SK-N-SH (cell line): ENCODE data around the gene PRG3. TPM values are rescaled to one million over a fixed set of nuclear protein-coding genes. Genes with fewer than 3 reads are reported as not detected.

Experiments used
- CTCF ChIA-PET: fragments of 300-600, 350-600 bp; formaldehyde crosslinking; extraction: SDS; loops from one replicate; lab custom pipeline; 2021; lab: Yijun Ruan, JAX
- POLR2A ChIA-PET: fragments of 350-600 bp; sonication (Branson Sonifier 250); formaldehyde crosslinking; extraction: SDS; loops from one replicate; lab custom pipeline; 2020; ENCODE audit warnings: antibody characterized with exemption, inconsistent platforms; lab: Yijun Ruan, JAX
- DNase-seq: peaks from one replicate; pipeline ENCODE4 v3.0.0; 2012
- H2AFZ ChIP-seq: fragments of 200-600 bp; sonication (generic); 2 replicates; pipeline ENCODE4 v1.8.1; 2016; ENCODE audit warnings: antibody characterized with exemption, mild to moderate bottlenecking, low read depth
- H3F3A ChIP-seq: fragments of 200-600 bp; sonication (generic); replicated peaks from 2 replicates; pipeline ENCODE3; 2016; ENCODE audit warnings: antibody characterized with exemption, mild to moderate bottlenecking; ENCODE audit not compliant: insufficient read depth
- H3K27ac ChIP-seq, 2 experiments: fragments of 200-500 bp in 1 of 2; fragments of 200-600 bp in 1 of 2; sonication (Bioruptor generic) in 1 of 2; sonication (generic), shearing (Covaris generic) in 1 of 2; 2 replicates each; pipeline versions ENCODE4 v1.5.1 to v1.6.1; 2014 to 2016; ENCODE audit warnings: low read depth in 2 of 2, inconsistent platforms in 1 of 2, low read length in 1 of 2, mild to moderate bottlenecking in 1 of 2, mixed read lengths in 1 of 2
- H3K27me3 ChIP-seq: fragments of 200-600 bp; sonication (generic), shearing (Covaris generic); 2 replicates; pipeline ENCODE4 v1.6.1; 2016; ENCODE audit warnings: mixed run types; ENCODE audit not compliant: insufficient read depth
- H3K36me3 ChIP-seq, 2 experiments: fragments of 200-500 bp in 1 of 2; fragments of 200-600 bp in 1 of 2; sonication (Bioruptor generic) in 1 of 2; sonication (generic) in 1 of 2; replicated peaks in 1 of 2; 2 replicates each; pipeline versions ENCODE3 to v1.5.1; 2014 to 2016; ENCODE audit warnings: low read length in 1 of 2, mild to moderate bottlenecking in 1 of 2; ENCODE audit not compliant: insufficient read depth in 2 of 2, control insufficient read depth in 1 of 2
- H3K4me1 ChIP-seq, 2 experiments: fragments of 200-500 bp in 1 of 2; fragments of 200-600 bp in 1 of 2; sonication (Bioruptor generic) in 1 of 2; sonication (generic), shearing (Covaris generic) in 1 of 2; 2 replicates each; pipeline versions ENCODE4 v1.5.1 to v1.6.1; 2014 to 2016; ENCODE audit warnings: low read depth in 1 of 2, low read length in 1 of 2, mixed run types in 1 of 2; ENCODE audit not compliant: insufficient read depth in 2 of 2, control insufficient read depth in 1 of 2
- H3K4me2 ChIP-seq: fragments of 200-600 bp; sonication (generic), shearing (Covaris generic); 2 replicates; pipeline ENCODE4 v1.6.1; 2017; ENCODE audit warnings: mixed run types
- H3K4me3 ChIP-seq, 2 experiments: fragments of 200-500 bp in 1 of 2; fragments of 200-600 bp in 1 of 2; sonication (Bioruptor generic) in 1 of 2; sonication (generic), shearing (Covaris generic) in 1 of 2; 2 replicates each; pipeline versions ENCODE4 v1.5.1 to v1.8.1; 2014 to 2016; ENCODE audit warnings: low read depth in 2 of 2, inconsistent platforms in 1 of 2, low read length in 1 of 2, mild to moderate bottlenecking in 1 of 2, mixed read lengths in 1 of 2, moderate library complexity in 1 of 2
- H3K79me2 ChIP-seq: fragments of 200-600 bp; sonication (generic); 2 replicates; pipeline ENCODE4 v1.8.1; 2017; ENCODE audit warnings: mild to moderate bottlenecking; ENCODE audit not compliant: insufficient read depth
- H3K9ac ChIP-seq: fragments of 200-600 bp; sonication (generic); 2 replicates; pipeline ENCODE4 v1.6.1; 2017; ENCODE audit warnings: mixed run types
- H3K9me2 ChIP-seq: fragments of 200-600 bp; sonication (generic); 2 replicates; pipeline ENCODE4 v1.6.1; 2017; ENCODE audit warnings: mixed run types
- H3K9me3 ChIP-seq: fragments of 200-600 bp; sonication (generic); 2 replicates; pipeline ENCODE4 v1.6.1; 2017; ENCODE audit warnings: mixed run types, mild to moderate bottlenecking, moderate library complexity
- H4K20me1 ChIP-seq: fragments of 200-600 bp; sonication (generic); 2 replicates; pipeline ENCODE4 v1.6.1; 2017; ENCODE audit warnings: mild to moderate bottlenecking, mixed run types; ENCODE audit not compliant: insufficient read depth
- CHD2 ChIP-seq: fragments of 150-350 bp; IDR thresholded peaks from 2 replicates; pipeline ENCODE4 v1.6.1; 2018; ENCODE audit warnings: low read length; ENCODE audit not compliant: partially characterized antibody
- ELF1 ChIP-seq: IDR thresholded peaks from 2 replicates; pipeline ENCODE4 v1.4.0; 2012
- FOXM1 ChIP-seq: IDR thresholded peaks from 2 replicates; pipeline ENCODE4 v1.4.0; 2012; ENCODE audit warnings: low read depth, mild to moderate bottlenecking
- GABPA ChIP-seq: IDR thresholded peaks from 2 replicates; pipeline ENCODE4 v1.4.0; 2012; ENCODE audit warnings: low read depth, mild to moderate bottlenecking
- GATA2 ChIP-seq: sonication (generic); formaldehyde crosslinking; IDR thresholded peaks from 2 replicates; pipeline ENCODE4 v1.5.0; 2020; ENCODE audit warnings: mild to moderate bottlenecking, missing genetic modification reagents
- JUND ChIP-seq: IDR thresholded peaks from 2 replicates; pipeline ENCODE4 v1.4.0; 2012
- MEF2A ChIP-seq: IDR thresholded peaks from 2 replicates; pipeline ENCODE4 v1.4.0; 2012; ENCODE audit warnings: low read depth, borderline replicate concordance
- NRF1 ChIP-seq: IDR thresholded peaks from 2 replicates; pipeline ENCODE4 v1.6.1; 2012; ENCODE audit warnings: low read depth, mild to moderate bottlenecking, low read length
- SMC3 ChIP-seq: IDR thresholded peaks from 2 replicates; pipeline ENCODE4 v1.6.1; 2012; ENCODE audit warnings: low read depth, low read length, improper control_type of control experiment
- YY1 ChIP-seq: IDR thresholded peaks from 2 replicates; pipeline ENCODE4 v1.4.0; 2012; ENCODE audit warnings: low read depth, mild to moderate bottlenecking
- WGBS: methylation state at CpG from one replicate; pipeline ENCODE4 v1.1.6; 2017; ENCODE audit warnings: low lambda C conversion rate; 5-methylcytosine and 5-hydroxymethylcytosine counted together
- polyA plus RNA-seq, 3 experiments: library from polyadenylated mRNA; depleted of rRNA; stranded (reverse); fragments of >200 nt; gene quantifications; 2 replicates each; pipeline ENCODE4 v1.2.3, GENCODE V29; 2012
- TF ChIP-seq, protein P1 (sequence below): fragments of 200-600 bp; sonication (generic); IDR thresholded peaks from 2 replicates; pipeline ENCODE4 v1.6.1; 2017; ENCODE audit warnings: antibody characterized with exemption, mild to moderate bottlenecking, moderate library complexity
- TF ChIP-seq, protein P2 (sequence below): IDR thresholded peaks from 2 replicates; pipeline ENCODE4 v1.4.0; 2012; ENCODE audit warnings: low read depth, borderline replicate concordance
- TF ChIP-seq, protein P3 (sequence below): IDR thresholded peaks from 2 replicates; pipeline ENCODE4 v1.4.0; 2012; ENCODE audit warnings: low read depth
- TF ChIP-seq, protein P4 (sequence below): fragments of 150-350 bp; IDR thresholded peaks from 2 replicates; pipeline ENCODE4 v1.6.1; 2016; ENCODE audit warnings: mild to moderate bottlenecking, low read depth, low read length
- TF ChIP-seq, protein P5 (sequence below): IDR thresholded peaks from 2 replicates; pipeline ENCODE4 v1.4.0; 2012; ENCODE audit warnings: low read depth, borderline replicate concordance

PRG3 gene
- polyA plus RNA-seq, 1 of the 3 experiments (the other 2 are of a cell fraction), result not detected

DNA sequence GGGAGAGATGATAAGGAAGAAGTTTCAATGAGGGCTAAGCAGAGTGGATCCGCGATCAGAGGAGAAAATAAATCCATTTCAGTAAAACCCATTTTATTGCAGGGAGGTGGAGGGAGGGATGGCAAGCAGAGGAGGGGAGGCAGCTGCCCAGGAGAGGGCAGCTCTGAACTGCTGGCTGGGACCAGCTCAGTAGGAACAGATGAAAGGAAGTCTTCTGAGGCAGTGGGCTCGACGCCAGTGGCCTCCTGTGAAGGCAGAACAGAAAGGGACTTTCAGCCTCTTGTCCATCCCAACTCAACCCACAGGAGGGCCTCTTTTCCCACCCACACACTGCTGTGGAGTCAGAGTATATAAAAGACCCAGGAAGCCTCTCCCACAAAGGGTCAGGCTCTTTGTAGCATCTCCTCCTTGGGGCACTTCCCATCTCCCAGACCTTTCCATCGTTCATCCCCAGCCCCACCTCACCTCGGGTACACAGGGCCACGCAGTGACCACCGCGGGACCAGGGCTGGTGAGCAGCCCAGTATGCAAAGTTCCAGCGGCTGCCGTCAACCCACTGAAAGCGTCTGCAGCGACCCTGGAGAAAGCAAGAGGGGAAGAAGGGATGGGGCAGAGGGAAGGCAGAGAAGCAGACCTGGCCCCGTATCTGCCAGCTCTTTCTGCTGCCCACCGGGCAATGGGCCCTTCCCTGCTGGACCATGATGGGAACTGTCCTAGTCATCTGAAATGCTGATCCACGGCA lies 6.5 kb upstream of the PRG3 start:
- Histone ChIP-seq H3K27me3 (peaks cover 16% of the 10 kb centered on the region; the same call in 1 of the 2 replicates), H4K20me1 (no peaks in the 10 kb centered on the region), H3K9me2 (no peaks in the 10 kb centered on the region), H3K79me2 (no peaks in the 10 kb centered on the region), H3K4me2 (no peak overlapping the region), H3K36me3 (no peaks in the 10 kb centered on the region), H3K9ac (no peak overlapping the region), H3K9me3 (no peaks in the 10 kb centered on the region), H2AFZ (no peak overlapping the region), H3F3A (no peaks in the 10 kb centered on the region), H3K4me1 (no peaks in the 10 kb centered on the region; a peak in 1 of 4 replicates), H3K27ac (no peak overlapping the region), H3K4me3 (no peak overlapping the region)
- CTCF ChIA-PET, result interaction anchor here (0.6 kb wide), 2 partner anchors 14 to 145 kb away, joined by 3 to 4 read pairs; no protein-coding TSS in a partner anchor
- DNase-seq, result no peak
- no peak for TF ChIP-seq GABPA
- no peak for TF ChIP-seq FOXM1
- no peak for TF ChIP-seq JUND
- TF ChIP-seq, protein P1, sequence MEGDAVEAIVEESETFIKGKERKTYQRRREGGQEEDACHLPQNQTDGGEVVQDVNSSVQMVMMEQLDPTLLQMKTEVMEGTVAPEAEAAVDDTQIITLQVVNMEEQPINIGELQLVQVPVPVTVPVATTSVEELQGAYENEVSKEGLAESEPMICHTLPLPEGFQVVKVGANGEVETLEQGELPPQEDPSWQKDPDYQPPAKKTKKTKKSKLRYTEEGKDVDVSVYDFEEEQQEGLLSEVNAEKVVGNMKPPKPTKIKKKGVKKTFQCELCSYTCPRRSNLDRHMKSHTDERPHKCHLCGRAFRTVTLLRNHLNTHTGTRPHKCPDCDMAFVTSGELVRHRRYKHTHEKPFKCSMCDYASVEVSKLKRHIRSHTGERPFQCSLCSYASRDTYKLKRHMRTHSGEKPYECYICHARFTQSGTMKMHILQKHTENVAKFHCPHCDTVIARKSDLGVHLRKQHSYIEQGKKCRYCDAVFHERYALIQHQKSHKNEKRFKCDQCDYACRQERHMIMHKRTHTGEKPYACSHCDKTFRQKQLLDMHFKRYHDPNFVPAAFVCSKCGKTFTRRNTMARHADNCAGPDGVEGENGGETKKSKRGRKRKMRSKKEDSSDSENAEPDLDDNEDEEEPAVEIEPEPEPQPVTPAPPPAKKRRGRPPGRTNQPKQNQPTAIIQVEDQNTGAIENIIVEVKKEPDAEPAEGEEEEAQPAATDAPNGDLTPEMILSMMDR, result no peak
- POLR2A ChIA-PET, result no interaction called here
- WGBS, result 48% methylated on average over 15 of the region's 16 CpGs

DNA sequence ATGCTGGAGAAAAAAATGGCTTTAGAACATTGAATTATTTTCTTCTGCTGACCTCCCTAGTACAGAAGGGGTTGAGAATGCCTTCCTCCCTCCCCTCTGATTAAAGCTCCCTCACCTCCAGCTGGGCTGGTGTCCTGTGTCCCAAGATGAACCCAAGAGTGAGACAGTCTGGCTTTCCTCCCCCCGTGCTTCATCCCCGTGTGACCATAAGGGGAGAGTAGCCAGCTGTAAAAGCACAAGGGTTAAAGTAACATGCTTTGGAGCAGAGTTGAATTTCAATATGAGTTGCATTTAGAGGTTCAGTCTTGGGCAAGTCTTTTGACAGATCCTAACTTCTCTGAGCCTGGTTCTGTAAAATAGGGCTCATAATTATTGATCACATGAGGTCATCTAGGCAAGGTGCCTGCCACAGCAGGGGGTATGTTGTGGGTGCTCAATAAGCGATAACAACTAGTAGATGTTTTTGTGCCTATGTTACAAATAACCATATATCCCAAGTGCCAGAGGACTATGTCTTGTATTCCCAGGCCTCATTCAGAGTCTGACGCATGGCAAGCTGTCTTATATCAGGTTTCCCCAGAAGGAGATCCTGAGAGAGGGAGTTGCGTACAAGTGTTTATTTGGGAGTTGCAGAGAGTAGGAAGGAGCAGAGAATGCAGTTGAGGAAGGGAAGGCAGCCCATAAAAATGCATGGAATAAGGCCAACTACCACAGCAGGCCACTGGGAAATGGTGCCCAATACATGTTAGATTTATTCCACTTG lies 5.4 kb upstream of the PRG3 start:
- Histone ChIP-seq H3K9ac (no peak overlapping the region), H3K36me3 (no peaks in the 10 kb centered on the region), H2AFZ (no peak overlapping the region), H3K9me3 (no peaks in the 10 kb centered on the region), H4K20me1 (no peaks in the 10 kb centered on the region), H3K4me3 (no peak overlapping the region), H3K27ac (no peak overlapping the region), H3K4me2 (no peak overlapping the region), H3K27me3 (peaks cover 16% of the 10 kb centered on the region; the same call in 1 of the 2 replicates), H3K9me2 (no peaks in the 10 kb centered on the region), H3K79me2 (no peaks in the 10 kb centered on the region), H3F3A (no peaks in the 10 kb centered on the region), H3K4me1 (no peaks in the 10 kb centered on the region)
- ChIA-PET CTCF (interaction anchor here (0.6 kb wide), 2 partner anchors 13 to 146 kb away, joined by 3 to 4 read pairs; no protein-coding TSS in a partner anchor), POLR2A (no interaction called here)
- no peak for TF ChIP-seq CHD2
- TF ChIP-seq, protein P2, sequence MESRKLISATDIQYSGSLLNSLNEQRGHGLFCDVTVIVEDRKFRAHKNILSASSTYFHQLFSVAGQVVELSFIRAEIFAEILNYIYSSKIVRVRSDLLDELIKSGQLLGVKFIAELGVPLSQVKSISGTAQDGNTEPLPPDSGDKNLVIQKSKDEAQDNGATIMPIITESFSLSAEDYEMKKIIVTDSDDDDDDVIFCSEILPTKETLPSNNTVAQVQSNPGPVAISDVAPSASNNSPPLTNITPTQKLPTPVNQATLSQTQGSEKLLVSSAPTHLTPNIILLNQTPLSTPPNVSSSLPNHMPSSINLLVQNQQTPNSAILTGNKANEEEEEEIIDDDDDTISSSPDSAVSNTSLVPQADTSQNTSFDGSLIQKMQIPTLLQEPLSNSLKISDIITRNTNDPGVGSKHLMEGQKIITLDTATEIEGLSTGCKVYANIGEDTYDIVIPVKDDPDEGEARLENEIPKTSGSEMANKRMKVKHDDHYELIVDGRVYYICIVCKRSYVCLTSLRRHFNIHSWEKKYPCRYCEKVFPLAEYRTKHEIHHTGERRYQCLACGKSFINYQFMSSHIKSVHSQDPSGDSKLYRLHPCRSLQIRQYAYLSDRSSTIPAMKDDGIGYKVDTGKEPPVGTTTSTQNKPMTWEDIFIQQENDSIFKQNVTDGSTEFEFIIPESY, result no peak
- TF ChIP-seq, protein P3, sequence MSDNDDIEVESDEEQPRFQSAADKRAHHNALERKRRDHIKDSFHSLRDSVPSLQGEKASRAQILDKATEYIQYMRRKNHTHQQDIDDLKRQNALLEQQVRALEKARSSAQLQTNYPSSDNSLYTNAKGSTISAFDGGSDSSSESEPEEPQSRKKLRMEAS, result no peak
- TF ChIP-seq GATA2, result no peak
- TF ChIP-seq FOXM1, result no peak
- no peak for TF ChIP-seq NRF1
- TF ChIP-seq SMC3, result no peak
- TF ChIP-seq, protein P4, sequence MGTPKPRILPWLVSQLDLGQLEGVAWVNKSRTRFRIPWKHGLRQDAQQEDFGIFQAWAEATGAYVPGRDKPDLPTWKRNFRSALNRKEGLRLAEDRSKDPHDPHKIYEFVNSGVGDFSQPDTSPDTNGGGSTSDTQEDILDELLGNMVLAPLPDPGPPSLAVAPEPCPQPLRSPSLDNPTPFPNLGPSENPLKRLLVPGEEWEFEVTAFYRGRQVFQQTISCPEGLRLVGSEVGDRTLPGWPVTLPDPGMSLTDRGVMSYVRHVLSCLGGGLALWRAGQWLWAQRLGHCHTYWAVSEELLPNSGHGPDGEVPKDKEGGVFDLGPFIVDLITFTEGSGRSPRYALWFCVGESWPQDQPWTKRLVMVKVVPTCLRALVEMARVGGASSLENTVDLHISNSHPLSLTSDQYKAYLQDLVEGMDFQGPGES, result no peak
- TF ChIP-seq, protein P5, sequence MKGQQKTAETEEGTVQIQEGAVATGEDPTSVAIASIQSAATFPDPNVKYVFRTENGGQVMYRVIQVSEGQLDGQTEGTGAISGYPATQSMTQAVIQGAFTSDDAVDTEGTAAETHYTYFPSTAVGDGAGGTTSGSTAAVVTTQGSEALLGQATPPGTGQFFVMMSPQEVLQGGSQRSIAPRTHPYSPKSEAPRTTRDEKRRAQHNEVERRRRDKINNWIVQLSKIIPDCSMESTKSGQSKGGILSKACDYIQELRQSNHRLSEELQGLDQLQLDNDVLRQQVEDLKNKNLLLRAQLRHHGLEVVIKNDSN, result no peak
- TF ChIP-seq ELF1, result no peak
- TF ChIP-seq YY1, result no peak
- no peak for TF ChIP-seq JUND
- no peak for TF ChIP-seq MEF2A
- no peak for DNase-seq
- WGBS, result 55% methylated on average over 5 of the region's 5 CpGs
